Ovary (tissue), 9 donors: ENCODE results near the gene UBE2H. TPM values are rescaled to one million over a fixed set of nuclear protein-coding genes. Genes with fewer than 3 reads are reported as not detected.

Experiments used
- DNase-seq, 5 donors: peaks; one replicate each; pipeline ENCODE4 v3.0.0-alpha.2; 2019 to 2020
- H3K27ac ChIP-seq, 2 donors: fragments of 200-600 bp; one replicate each; pipeline versions ENCODE4 v1.5.1 to v1.8.0; 2019 to 2022
- H3K27me3 ChIP-seq: fragments of 200-600 bp; one replicate; pipeline ENCODE4 v1.8.0; 2022
- H3K36me3 ChIP-seq: fragments of 200-600 bp; sonication (generic); one replicate; pipeline ENCODE4 v1.5.1; 2019
- H3K4me1 ChIP-seq: one replicate; pipeline ENCODE4 v1.8.1; 2013; ENCODE audit warnings: mild to moderate bottlenecking, moderate library complexity; ENCODE audit not compliant: insufficient read depth
- H3K4me3 ChIP-seq: fragments of 200-600 bp; sonication (generic); one replicate; pipeline ENCODE4 v1.5.1; 2017
- H3K9me3 ChIP-seq, 2 donors: fragments of 200-600 bp in 1 of 2; sonication (generic) in 1 of 2; one replicate each; pipeline versions ENCODE4 v1.5.1 to v1.8.1; 2013 to 2019; ENCODE audit warnings: mild to moderate bottlenecking in 1 of 2, moderate library complexity in 1 of 2
- CTCF ChIP-seq, 3 donors: fragments of 450-650 bp in 2 of 3; fragments of 200-600 bp in 1 of 3; IDR thresholded peaks; one replicate each; pipeline versions ENCODE4 v1.5.1 to v1.8.0; 2016 to 2022; ENCODE audit warnings: antibody characterized with exemption in 3 of 3, mild to moderate bottlenecking in 1 of 3
- EP300 ChIP-seq: sonication (generic); formaldehyde crosslinking; IDR thresholded peaks from one replicate; pipeline ENCODE4 v1.6.1; 2017; ENCODE audit warnings: antibody characterized with exemption
- POLR2A ChIP-seq: fragments of 450-650 bp; IDR thresholded peaks from one replicate; pipeline ENCODE4 v1.6.1; 2017; ENCODE audit warnings: antibody characterized with exemption, mild to moderate bottlenecking, moderate library complexity
- WGBS, 3 donors: extraction: QIAGEN DNeasy Blood & Tissue Kit in 1 of 3; methylation state at CpG; one replicate each; pipeline versions ENCODE4 v1.1.5 to v1.1.7; 2013 to 2017; 5-methylcytosine and 5-hydroxymethylcytosine counted together
- intact Hi-C, 4 donors: fragments of 100-400 bp; cut with DNase I; formaldehyde crosslinking; loops; one replicate each; pipeline versions ENCODE4 v1.11.0 to v1.15.1; 2022 to 2023
- polyA plus RNA-seq, 2 donors: library from polyadenylated mRNA; stranded (reverse); fragments of 200-250 nt in 1 of 2; fragments of 350-450 nt in 1 of 2; fragmentation: Illumina TruSeq in 1 of 2; extraction: RNeasy Lipid Tissue Mini Kit (QIAGEN cat#74804) in 1 of 2; gene quantifications; one replicate each; pipeline ENCODE4 v1.2.3, GENCODE V29; 2013 to 2014
- total RNA-seq, 7 donors: library from RNA; depleted of rRNA in 2 of 7; stranded (reverse); fragments of >200 nt in 2 of 7; fragmentation: NEBNext Ultra II Directional in 3 of 7; extraction: Animal tissue kit (Norgen Biotek cat#: 25700) in 3 of 7; gene quantifications; one replicate each; pipeline versions ENCODE4 v1.1.0 to v1.2.4, GENCODE V29; 2016 to 2023
- donor health status: DM: no; HTN: no; CAD: no; lungs with moderate emphysema.
- donor health status: DM: no; HTN: no; CAD: no.
- donor health status: Bipolar disorder and iron deficiency.
- donor health status: DM: yes; HTN: yes; CAD: no.
- donor health status: DM: no; HTN: no; CAD: no.
- donor health status: DM: yes; HTN: yes; CAD: no.

UBE2H gene
- total and polyA plus RNA-seq, 9 donors: 38.1 to 149 (median 64.7) TPM

GRCh38 chr7:129800901-129801300, 151.9 kb downstream of the UBE2H start:
- intact Hi-C loops: no loop called here
- DNase-seq: no peak
- Histone ChIP-seq H3K27ac (no peak overlapping the region), H3K4me3 (no peak overlapping the region), H3K4me1 (no peaks in the 10 kb centered on the region), H3K36me3 (no peaks in the 10 kb centered on the region), H3K9me3 (no peaks in the 10 kb centered on the region), H3K27me3 (no peaks in the 10 kb centered on the region)
- WGBS, 3 donors: 87 to 90% (median 87%) methylated on average over 7 of the region's 7 CpGs
- TF ChIP-seq CTCF (IDR thresholded peaks at IDR 0.05): no peak
- no peak for TF ChIP-seq EP300
- no peak for TF ChIP-seq POLR2A

- Histone ChIP-seq H3K9me3 (no peaks in the 10 kb centered on the region), H3K27me3 (no peaks in the 10 kb centered on the region), H3K4me1 (no peaks in the 10 kb centered on the region), H3K27ac (no peak overlapping the region), H3K4me3 (no peak overlapping the region), H3K36me3 (no peaks in the 10 kb centered on the region)
- DNase-seq: no peak
- 70 to 76% (median 70%) methylated on average over 11 to 13 of the region's 13 CpGs for WGBS, 3 donors
- intact Hi-C loops: no loop called here
- TF ChIP-seq CTCF (IDR thresholded peaks at IDR 0.05) (no peak), POLR2A (no peak), EP300 (no peak)
These were observed 153.3 kb downstream of the UBE2H start for GRCh38 chr7:129799350-129799955.

- H3K9me3 ChIP-seq: no peaks in the 10 kb centered on the region
- H3K27me3 ChIP-seq: no peaks in the 10 kb centered on the region
- H3K27ac ChIP-seq: no peak overlapping the region
- no peaks in the 10 kb centered on the region for H3K4me1 ChIP-seq
- TF ChIP-seq POLR2A (no peak), CTCF (IDR thresholded peaks at IDR 0.05) (no peak), EP300 (no peak)
- intact Hi-C loops: no loop called here
- H3K36me3 ChIP-seq: no peaks in the 10 kb centered on the region
- DNase-seq: no peak
- no peak overlapping the region for H3K4me3 ChIP-seq
- 86 to 91% (median 90%) methylated on average over 16 of the region's 16 CpGs for WGBS, 3 donors
These were observed 154.0 kb downstream of the UBE2H start for GRCh38 chr7:129798616-129799349.

- WGBS, 3 donors: 47 to 50% (median 47%) methylated on average over 7 of the region's 7 CpGs
- no peak for TF ChIP-seq CTCF (IDR thresholded peaks at IDR 0.05)
- no peak for TF ChIP-seq POLR2A
- no peak for TF ChIP-seq EP300
- no peak overlapping the region for H3K27ac ChIP-seq
These were observed 155.5 kb downstream of the UBE2H start for GRCh38 chr7:129797214-129797789.

More at GRCh38 chr7:129797214-129797789, 155.5 kb downstream of the UBE2H start:
- DNase-seq: no peak
- intact Hi-C loops: no loop called here
- Histone ChIP-seq H3K9me3 (no peaks in the 10 kb centered on the region), H3K4me3 (no peak overlapping the region), H3K27me3 (no peaks in the 10 kb centered on the region), H3K36me3 (no peaks in the 10 kb centered on the region), H3K4me1 (no peaks in the 10 kb centered on the region)
